CD4-positive, CD25-positive, alpha-beta regulatory T cell (primary cell): ENCODE measurements around the gene SERPINA9. TPM values are rescaled to one million over a fixed set of nuclear protein-coding genes. Genes with fewer than 3 reads are reported as not detected.

Experiments
- ATAC-seq, 2 donors: fragments of 150-1000 bp; cut with Tn5 transposase; one replicate each; pipeline ENCODE4 v1.10.0; 2021; ENCODE audit warnings: low read depth in 2 of 2, moderate number of reproducible peaks in 2 of 2, moderate library complexity in 1 of 2
- DNase-seq, 3 donors: peaks; one replicate each; pipeline versions ENCODE4 v3.0.0 to v3.0.0-alpha.2; 2012 to 2022; ENCODE audit warnings: mixed read lengths in 1 of 3
- H3K27ac ChIP-seq: one replicate; pipeline ENCODE4 v1.7.0; 2013; ENCODE audit warnings: mild to moderate bottlenecking, low read length; ENCODE audit not compliant: insufficient read depth, poor library complexity, severe bottlenecking
- H3K27me3 ChIP-seq: one replicate; pipeline ENCODE4 v1.7.0; 2013; ENCODE audit warnings: low read length; ENCODE audit not compliant: control insufficient read depth, insufficient read depth
- H3K36me3 ChIP-seq: one replicate; pipeline ENCODE4 v1.7.0; 2013; ENCODE audit warnings: mild to moderate bottlenecking, low read length, moderate library complexity; ENCODE audit not compliant: control insufficient read depth, insufficient read depth
- H3K4me1 ChIP-seq: 2 replicates; pipeline ENCODE4 v1.7.0; 2013; ENCODE audit warnings: mild to moderate bottlenecking, low read length; ENCODE audit not compliant: insufficient read depth, control insufficient read depth, poor library complexity, severe bottlenecking
- H3K4me3 ChIP-seq: one replicate; pipeline ENCODE4 v1.7.0; 2013; ENCODE audit warnings: low read depth, mild to moderate bottlenecking, low read length, moderate library complexity
- H3K9me3 ChIP-seq, 2 experiments: 1 replicate in 1 of 2; 2 replicates in 1 of 2; pipeline ENCODE4 v1.7.0; 2013; ENCODE audit warnings: low read length in 2 of 2, mild to moderate bottlenecking in 1 of 2, moderate library complexity in 1 of 2; ENCODE audit not compliant: control insufficient read depth in 2 of 2
- H3K27ac Mint-ChIP-seq, 3 donors: one replicate each; pipeline ENCODE4 v1.8.0; 2020 to 2022; ENCODE audit warnings: mild to moderate bottlenecking in 3 of 3, mixed read lengths in 3 of 3, moderate library complexity in 2 of 3
- H3K27me3 Mint-ChIP-seq: one replicate; pipeline ENCODE4 v1.8.0; 2022; ENCODE audit warnings: mild to moderate bottlenecking, mixed read lengths
- H3K36me3 Mint-ChIP-seq: one replicate; pipeline ENCODE4 v1.8.0; 2020; ENCODE audit warnings: mixed read lengths
- H3K4me1 Mint-ChIP-seq, 4 donors: one replicate each; pipeline ENCODE4 v1.8.0; 2020 to 2022; ENCODE audit warnings: mixed read lengths in 4 of 4, mild to moderate bottlenecking in 1 of 4
- H3K4me3 Mint-ChIP-seq, 4 donors: one replicate each; pipeline ENCODE4 v1.8.0; 2020 to 2022; ENCODE audit warnings: mild to moderate bottlenecking in 4 of 4, mixed read lengths in 4 of 4, moderate library complexity in 3 of 4
- H3K9me3 Mint-ChIP-seq, 7 donors: one replicate each; pipeline ENCODE4 v1.8.0; 2020 to 2022; ENCODE audit warnings: mixed read lengths in 7 of 7, mild to moderate bottlenecking in 3 of 7, moderate library complexity in 2 of 7
- polyA plus RNA-seq, 4 donors: library from polyadenylated mRNA; unstranded; fragments of 300-500 nt; fragmentation: Illumina TruSeq; gene quantifications; one replicate each; pipeline ENCODE4 v1.2.3, GENCODE V29; 2021
- total RNA-seq: library from RNA; stranded (reverse); gene quantifications from one replicate; pipeline ENCODE4 v1.2.3, GENCODE V29; 2022

Gene SERPINA9
- total RNA-seq = not detected
- polyA plus RNA-seq = not detected

- Histone ChIP-seq H3K27ac (no peak within 1 kb of the TSS), H3K9me3 (peaks cover 5 to 14% of the 10 kb centered on the region in 2 experiments), H3K36me3 (no peaks in the 10 kb centered on the region), H3K4me3 (no peak within 1 kb of the TSS), H3K27me3 (no peaks in the 10 kb centered on the region), H3K4me1 (no peaks in the 10 kb centered on the region)
- DNase-seq (no peak), ATAC-seq (no peak)
- H3K27ac Mint-ChIP-seq = no peak within 1 kb of the TSS
- H3K9me3 Mint-ChIP-seq = peaks cover 1 to 18% (median 9%) of the 10 kb centered on the region in 7 donors
- H3K36me3 Mint-ChIP-seq = no peaks in the 10 kb centered on the region
- H3K4me3 Mint-ChIP-seq = no peak within 1 kb of the TSS
- H3K4me1 Mint-ChIP-seq = no peaks in the 10 kb centered on the region
- H3K27me3 Mint-ChIP-seq = peaks cover 4% of the 10 kb centered on the region
Observed at GRCh38 chr14:94476023-94476422, at the start of gene SERPINA9. TSS of gene SERPINA9 (minus strand) at chr14:94476197. CDS start at chr14:94469840, 6,357 bp downstream.

GRCh38 chr14:94524093-94524492 is 48.1 kb upstream of the SERPINA9 start:
- Histone ChIP-seq H3K4me1 (no peaks in the 10 kb centered on the region), H3K9me3 (no peaks in the 10 kb centered on the region), H3K27me3 (peaks cover 2% of the 10 kb centered on the region), H3K27ac (no peak overlapping the region), H3K36me3 (no peaks in the 10 kb centered on the region), H3K4me3 (no peak overlapping the region)
- H3K4me1 Mint-ChIP-seq = no peaks in the 10 kb centered on the region
- H3K27ac Mint-ChIP-seq = no peak overlapping the region
- H3K4me3 Mint-ChIP-seq = no peak overlapping the region
- no peak for ATAC-seq
- DNase-seq = no peak
- H3K36me3 Mint-ChIP-seq = no peaks in the 10 kb centered on the region
- peaks cover 4% of the 10 kb centered on the region for H3K27me3 Mint-ChIP-seq
- peaks cover 0 to 10% (median 4%) of the 10 kb centered on the region in 7 donors for H3K9me3 Mint-ChIP-seq

GRCh38 chr14:94523265-94523664 is 47.3 kb upstream of the SERPINA9 start:
- Mint-ChIP-seq H3K9me3 (peaks cover 0 to 15% (median 4%) of the 10 kb centered on the region in 7 donors), H3K27me3 (peaks cover 4% of the 10 kb centered on the region), H3K36me3 (no peaks in the 10 kb centered on the region), H3K4me3 (no peak overlapping the region), H3K27ac (no peak overlapping the region), H3K4me1 (no peaks in the 10 kb centered on the region)
- Histone ChIP-seq H3K36me3 (no peaks in the 10 kb centered on the region), H3K4me3 (no peak overlapping the region), H3K27ac (no peak overlapping the region), H3K27me3 (peaks cover 2% of the 10 kb centered on the region), H3K4me1 (no peaks in the 10 kb centered on the region), H3K9me3 (no peaks in the 10 kb centered on the region)
- no peak for DNase-seq
- ATAC-seq = no peak

- no peak overlapping the region for H3K27ac Mint-ChIP-seq
- no peaks in the 10 kb centered on the region for H3K36me3 ChIP-seq
- no peaks in the 10 kb centered on the region for H3K4me1 Mint-ChIP-seq
- no peaks in the 10 kb centered on the region for H3K36me3 Mint-ChIP-seq
- peaks cover 4% of the 10 kb centered on the region for H3K27me3 Mint-ChIP-seq
- H3K9me3 Mint-ChIP-seq = peaks cover 0 to 15% (median 4%) of the 10 kb centered on the region in 7 donors
- no peak overlapping the region for H3K27ac ChIP-seq
- ATAC-seq = no peak
- H3K27me3 ChIP-seq = no peaks in the 10 kb centered on the region
- no peaks in the 10 kb centered on the region for H3K9me3 ChIP-seq
- no peak for DNase-seq
- no peak overlapping the region for H3K4me3 ChIP-seq
- H3K4me1 ChIP-seq = no peaks in the 10 kb centered on the region
- no peak overlapping the region for H3K4me3 Mint-ChIP-seq
Observed at GRCh38 chr14:94522115-94522724, 46.2 kb upstream of the SERPINA9 start.

- Mint-ChIP-seq H3K36me3 (no peaks in the 10 kb centered on the region), H3K27ac (no peak overlapping the region), H3K9me3 (peaks cover 0 to 15% (median 4%) of the 10 kb centered on the region in 7 donors), H3K4me1 (no peaks in the 10 kb centered on the region), H3K4me3 (no peak overlapping the region), H3K27me3 (peaks cover 4% of the 10 kb centered on the region)
- no peak for ATAC-seq
- Histone ChIP-seq H3K9me3 (no peaks in the 10 kb centered on the region), H3K36me3 (no peaks in the 10 kb centered on the region), H3K27ac (no peak overlapping the region), H3K4me3 (no peak overlapping the region), H3K27me3 (no peaks in the 10 kb centered on the region), H3K4me1 (no peaks in the 10 kb centered on the region)
- DNase-seq = no peak
Observed at GRCh38 chr14:94521375-94522114, 45.5 kb upstream of the SERPINA9 start.

- H3K9me3 ChIP-seq = no peaks in the 10 kb centered on the region
- no peaks in the 10 kb centered on the region for H3K4me1 ChIP-seq
- no peak overlapping the region for H3K4me3 Mint-ChIP-seq
- ATAC-seq = no peak
- H3K36me3 Mint-ChIP-seq = no peaks in the 10 kb centered on the region
- no peaks in the 10 kb centered on the region for H3K27me3 Mint-ChIP-seq
- H3K27ac Mint-ChIP-seq = no peak overlapping the region
- H3K4me3 ChIP-seq = no peak overlapping the region
- H3K27ac ChIP-seq = no peak overlapping the region
- no peaks in the 10 kb centered on the region for H3K27me3 ChIP-seq
- no peak for DNase-seq
- H3K4me1 Mint-ChIP-seq = no peaks in the 10 kb centered on the region
- peaks cover 0 to 15% (median 4%) of the 10 kb centered on the region in 7 donors for H3K9me3 Mint-ChIP-seq
- H3K36me3 ChIP-seq = no peaks in the 10 kb centered on the region
Observed at GRCh38 chr14:94517641-94518257, 41.8 kb upstream of the SERPINA9 start.

GRCh38 chr14:94517248-94517640 is 41.2 kb upstream of the SERPINA9 start:
- H3K27ac Mint-ChIP-seq = no peak overlapping the region
- no peak overlapping the region for H3K27ac ChIP-seq

More at GRCh38 chr14:94517248-94517640, 41.2 kb upstream of the SERPINA9 start:
- H3K4me3 Mint-ChIP-seq = no peak overlapping the region
- H3K27me3 Mint-ChIP-seq = no peaks in the 10 kb centered on the region
- H3K9me3 ChIP-seq = no peaks in the 10 kb centered on the region
- DNase-seq = no peak
- H3K4me1 ChIP-seq = no peaks in the 10 kb centered on the region
- no peaks in the 10 kb centered on the region for H3K4me1 Mint-ChIP-seq
- H3K36me3 ChIP-seq = no peaks in the 10 kb centered on the region
- H3K27me3 ChIP-seq = no peaks in the 10 kb centered on the region
- ATAC-seq = no peak
- H3K9me3 Mint-ChIP-seq = peaks cover 0 to 15% (median 4%) of the 10 kb centered on the region in 7 donors
- H3K36me3 Mint-ChIP-seq = no peaks in the 10 kb centered on the region
- no peak overlapping the region for H3K4me3 ChIP-seq
